Measurements from ENCODE around the gene TMEM214.

GRCh38 chr2:27079233-27080139 lies 46.7 kb downstream of the TMEM214 start:
- TF ChIP-seq CTCF (IDR thresholded peaks at IDR 0.05; ENCODE audit: insufficient read depth, low read depth, low read length), result no peak
- no peak for TF ChIP-seq EZH2 (IDR thresholded peaks at IDR 0.05; ENCODE audit: insufficient read depth, low read length)
